ENCODE measurements around the gene KIF26A. TPM values are rescaled to one million over a fixed set of nuclear protein-coding genes. Genes with fewer than 3 reads are reported as not detected.

KIF26A gene
- total and polyA plus RNA-seq, 2 donors (not counting 1 experiment from before 2014, with no cell fraction given), result 0.15 TPM; not detected in 1

DNA sequence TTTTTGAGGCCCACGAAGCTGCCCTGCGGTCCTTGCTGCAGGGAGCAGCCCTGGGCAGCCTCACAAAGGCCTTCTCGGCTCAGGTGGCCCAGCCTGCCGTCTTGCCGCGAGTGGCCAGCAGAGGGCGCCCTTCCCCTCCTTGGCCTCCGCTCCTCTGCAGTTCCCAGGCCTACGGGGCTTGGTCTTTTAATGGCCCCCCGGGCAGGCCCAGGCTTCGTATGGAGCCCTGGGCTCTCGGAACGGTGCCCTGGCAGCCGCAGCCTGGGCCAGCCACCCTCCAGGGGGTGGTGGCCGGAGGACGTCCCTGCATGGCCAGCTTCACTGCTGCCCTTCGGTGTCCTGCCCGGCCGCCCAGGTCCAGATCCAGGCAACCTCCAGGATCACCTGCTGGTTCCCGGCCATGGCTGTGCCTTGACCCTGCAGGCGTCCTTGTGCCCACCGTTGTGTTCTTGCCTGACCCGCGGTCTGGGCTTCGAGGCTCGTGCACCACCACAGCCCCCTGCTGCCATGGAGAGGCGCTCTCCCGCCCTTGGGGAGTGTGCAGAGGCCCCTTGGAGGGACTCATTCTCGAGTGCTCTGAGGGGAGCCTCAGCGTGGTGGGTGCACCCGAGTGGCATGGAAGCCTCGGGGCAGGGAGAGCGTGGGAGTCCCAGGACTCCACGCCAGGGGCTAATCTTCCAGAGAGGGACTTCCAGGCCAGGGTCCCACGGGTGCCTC, 43.5 kb upstream of the KIF26A start:
- H3K4me2 ChIP-seq (replicated peaks; ENCODE audit: low read depth, low read length, poor library complexity, severe bottlenecking), result no peak overlapping the region
- no peak overlapping the region for H3K9ac ChIP-seq (ENCODE audit: low read length)
- Mint-ChIP-seq H3K9me3 (ENCODE audit: insufficient read depth) (no peaks in the 10 kb centered on the region), H3K27me3 (peaks cover 3% of the 10 kb centered on the region), H3K27ac (no peak overlapping the region), H3K4me1 (peaks cover 7% of the 10 kb centered on the region), H3K4me3 (no peak overlapping the region)
- TF ChIP-seq EZH2 (IDR thresholded peaks at IDR 0.05; ENCODE audit: borderline replicate concordance, insufficient read depth, low read depth, low read length, poor library complexity, severe bottlenecking) (no peak), CTCF (IDR thresholded peaks at IDR 0.05) (peak; percentile 92)
- H4K20me1 ChIP-seq (ENCODE audit: control insufficient read depth, insufficient read depth, low read length, poor library complexity, severe bottlenecking), result no peaks in the 10 kb centered on the region
- DNase-seq, result peak; percentile 71
- no peaks in the 10 kb centered on the region for H3K9me3 ChIP-seq (ENCODE audit: control extremely low read depth in 1 of 3, control insufficient read depth in 2 of 3, insufficient read depth in 1 of 3, low read length in 2 of 3)
- no peak overlapping the region for H3K4me3 ChIP-seq (ENCODE audit: control extremely low read depth in 1 of 5, extremely low read depth in 1 of 5, insufficient read depth in 1 of 5, low read depth in 2 of 5, low read length in 4 of 5)
- ChIA-PET CTCF (no interaction called here), POLR2A (no interaction called here)
- H3K36me3 ChIP-seq (replicated peaks in 1 of 2; ENCODE audit: control extremely low read depth in 1 of 2, control insufficient read depth in 1 of 2, extremely low read depth in 1 of 2, insufficient read depth in 2 of 2, low read length in 1 of 2), result no peaks in the 10 kb centered on the region
- 52% methylated on average over 35 of the region's 35 CpGs for WGBS (ENCODE audit: insufficient coverage)
- intact Hi-C loops (cut with micrococcal nuclease), result loop anchor here (1.0 kb wide), 1 partner anchor 17 kb away; no protein-coding TSS in a partner anchor
- H3K27ac ChIP-seq (ENCODE audit: low read length in 2 of 2), result no peak overlapping the region
- ATAC-seq (ENCODE audit: low read depth), result no peak
- H3K79me2 ChIP-seq (ENCODE audit: control insufficient read depth, insufficient read depth, low read length), result no peaks in the 10 kb centered on the region
- H2AFZ ChIP-seq (ENCODE audit: insufficient read depth, low read depth, low read length, poor library complexity, severe bottlenecking), result peak overlapping the region; percentile 33
- peaks cover 0 to 5% (median 0%) of the 10 kb centered on the region in 4 experiments for H3K27me3 ChIP-seq (replicated peaks in 1 of 4; ENCODE audit: control extremely low read depth in 1 of 4, control insufficient read depth in 3 of 4, insufficient read depth in 4 of 4, low read length in 3 of 4)
- peaks cover 0 to 6% of the 10 kb centered on the region in 2 donors for H3K4me1 ChIP-seq (ENCODE audit: control insufficient read depth in 2 of 2, insufficient read depth in 2 of 2, low read length in 2 of 2)
